ENCODE results near the gene PIP4K2C. TPM values are rescaled to one million over a fixed set of nuclear protein-coding genes. Genes with fewer than 3 reads are reported as not detected.
A peak's percentile ranks its signal among the peaks of the same experiment; 100 is the strongest.

PIP4K2C gene
- total and polyA plus RNA-seq, 4 experiments from 2014 or later: 30.4 to 45.0 (median 34.2) TPM

GRCh38 chr12:57611827-57612710 is 21.1 kb downstream of the PIP4K2C start:
- POLR2A ChIA-PET (ENCODE audit: partially characterized antibody): interaction anchor here (0.9 kb wide), 1 partner anchor 12 kb away, joined by 4 read pairs; no protein-coding TSS in a partner anchor
- H3K9me3 Mint-ChIP-seq: no peaks in the 10 kb centered on the region
- H3K4me3 Mint-ChIP-seq: peak overlapping the region; percentile 61 to 84 (median 78)
- intact Hi-C loops (cut with micrococcal nuclease): loop anchor here (2.0 to 5.0 kb wide), 2 partner anchors 21 to 90 kb away; partner anchors contain the start of genes DDIT3, MBD6 and PIP4K2C
- H3K27me3 ChIP-seq (ENCODE audit: insufficient read depth, low read length): peaks cover 10% of the 10 kb centered on the region
- no peaks in the 10 kb centered on the region for H3K36me3 ChIP-seq (ENCODE audit: insufficient read depth, low read length)
- H3K4me1 Mint-ChIP-seq: peaks cover 3 to 12% (median 7%) of the 10 kb centered on the region in 4 donors
- no peaks in the 10 kb centered on the region for H3K9me3 ChIP-seq (ENCODE audit: control insufficient read depth in 1 of 2, low read length in 2 of 2)
- CTCF ChIA-PET (ENCODE audit: partially characterized antibody): interaction anchor here (1.3 to 1.9 kb wide), 4 partner anchors 9 to 29 kb away, joined by 3 to 7 read pairs (median 5); partner anchors contain the start of gene B4GALNT1
- peaks cover 9% of the 10 kb centered on the region for H3K4me1 ChIP-seq (ENCODE audit: insufficient read depth, low read length)
- peaks cover 0 to 6% of the 10 kb centered on the region in 2 donors for H3K36me3 Mint-ChIP-seq
- no peak overlapping the region for H3K27ac ChIP-seq (ENCODE audit: low read depth, low read length)
- H3K27me3 Mint-ChIP-seq: peaks cover 3 to 27% of the 10 kb centered on the region in 2 donors
- H3K27ac Mint-ChIP-seq: peak overlapping the region in 2 of 7 donors; percentile 37 to 78
- peak overlapping the region in 1 of 2 donors; percentile 57 for H3K4me3 ChIP-seq (ENCODE audit: low read length in 2 of 2)
- no peak for DNase-seq

- CTCF ChIA-PET (ENCODE audit: partially characterized antibody): interaction anchor here (1.9 to 5.3 kb wide), 2 partner anchors 9 to 29 kb away, joined by 7 to 36 read pairs; no protein-coding TSS in a partner anchor
- Histone ChIP-seq H3K36me3 (ENCODE audit: insufficient read depth, low read length) (no peaks in the 10 kb centered on the region), H3K4me1 (ENCODE audit: insufficient read depth, low read length) (peaks cover 9% of the 10 kb centered on the region), H3K27me3 (ENCODE audit: insufficient read depth, low read length) (peaks cover 15% of the 10 kb centered on the region), H3K4me3 (ENCODE audit: low read length in 2 of 2) (no peak overlapping the region), H3K9me3 (ENCODE audit: control insufficient read depth in 1 of 2, low read length in 2 of 2) (no peaks in the 10 kb centered on the region), H3K27ac (ENCODE audit: low read depth, low read length) (no peak overlapping the region)
- H3K4me3 Mint-ChIP-seq: peak overlapping the region in 3 of 8 donors; percentile 12 to 79 (median 14)
- H3K36me3 Mint-ChIP-seq: peaks cover 0 to 3% of the 10 kb centered on the region in 2 donors
- intact Hi-C loops (cut with micrococcal nuclease): loop anchor here (5.0 kb wide), 1 partner anchor 91 kb away; the partner anchor contains the start of genes DDIT3 and MBD6
- peaks cover 9 to 35% of the 10 kb centered on the region in 2 donors for H3K27me3 Mint-ChIP-seq
- POLR2A ChIA-PET (ENCODE audit: partially characterized antibody): interaction anchor here (0.7 kb wide), 1 partner anchor 9 kb away, joined by 3 read pairs; no protein-coding TSS in a partner anchor
- peaks cover 3 to 12% (median 6%) of the 10 kb centered on the region in 4 donors for H3K4me1 Mint-ChIP-seq
- H3K27ac Mint-ChIP-seq: peak overlapping the region in 1 of 7 donors; percentile 37
- no peaks in the 10 kb centered on the region for H3K9me3 Mint-ChIP-seq
- DNase-seq: no peak
Observed at GRCh38 chr12:57612711-57613426, 21.9 kb downstream of the PIP4K2C start.

GRCh38 chr12:57613427-57614109 is 22.6 kb downstream of the PIP4K2C start:
- Histone ChIP-seq H3K27me3 (ENCODE audit: insufficient read depth, low read length) (peaks cover 15% of the 10 kb centered on the region), H3K4me3 (ENCODE audit: low read length in 2 of 2) (no peak overlapping the region), H3K9me3 (ENCODE audit: control insufficient read depth in 1 of 2, low read length in 2 of 2) (no peaks in the 10 kb centered on the region), H3K27ac (ENCODE audit: low read depth, low read length) (no peak overlapping the region), H3K36me3 (ENCODE audit: insufficient read depth, low read length) (no peaks in the 10 kb centered on the region), H3K4me1 (ENCODE audit: insufficient read depth, low read length) (peaks cover 9% of the 10 kb centered on the region)
- CTCF ChIA-PET (ENCODE audit: partially characterized antibody): interaction anchor here (1.6 to 5.3 kb wide), 3 partner anchors 9 to 29 kb away, joined by 5 to 36 read pairs (median 7); partner anchors contain the start of gene B4GALNT1
- Mint-ChIP-seq H3K36me3 (peaks cover 0 to 2% of the 10 kb centered on the region in 2 donors), H3K9me3 (no peaks in the 10 kb centered on the region), H3K27ac (no peak overlapping the region), H3K27me3 (peaks cover 15 to 39% of the 10 kb centered on the region in 2 donors), H3K4me1 (peaks cover 3 to 12% (median 6%) of the 10 kb centered on the region in 4 donors), H3K4me3 (no peak overlapping the region)
- no peak for DNase-seq
- intact Hi-C loops (cut with micrococcal nuclease): loop anchor here (5.0 kb wide), 1 partner anchor 91 kb away; the partner anchor contains the start of genes DDIT3 and MBD6
- POLR2A ChIA-PET (ENCODE audit: partially characterized antibody): no interaction called here

- peaks cover 12% of the 10 kb centered on the region for H3K4me1 ChIP-seq (ENCODE audit: insufficient read depth, low read length)
- H3K4me3 Mint-ChIP-seq: peak overlapping the region in 1 of 8 donors; percentile 32
- CTCF ChIA-PET (ENCODE audit: partially characterized antibody): interaction anchor here (1.6 to 5.3 kb wide), 3 partner anchors 8 to 30 kb away, joined by 5 to 36 read pairs (median 7); partner anchors contain the start of gene B4GALNT1
- no peak overlapping the region for H3K27ac ChIP-seq (ENCODE audit: low read depth, low read length)
- H3K27me3 Mint-ChIP-seq: peaks cover 23 to 47% of the 10 kb centered on the region in 2 donors
- H3K27me3 ChIP-seq (ENCODE audit: insufficient read depth, low read length): peaks cover 22% of the 10 kb centered on the region
- no peak overlapping the region for H3K4me3 ChIP-seq (ENCODE audit: low read length in 2 of 2)
- H3K27ac Mint-ChIP-seq: no peak overlapping the region
- H3K9me3 ChIP-seq (ENCODE audit: control insufficient read depth in 1 of 2, low read length in 2 of 2): no peaks in the 10 kb centered on the region
- POLR2A ChIA-PET (ENCODE audit: partially characterized antibody): no interaction called here
- H3K4me1 Mint-ChIP-seq: peaks cover 8 to 19% (median 12%) of the 10 kb centered on the region in 4 donors
- H3K36me3 ChIP-seq (ENCODE audit: insufficient read depth, low read length): no peaks in the 10 kb centered on the region
- no peaks in the 10 kb centered on the region for H3K9me3 Mint-ChIP-seq
- no peaks in the 10 kb centered on the region for H3K36me3 Mint-ChIP-seq
- no peak for DNase-seq
- intact Hi-C loops (cut with micrococcal nuclease): loop anchor here (5.0 kb wide), 1 partner anchor 92 kb away; the partner anchor contains the start of genes DDIT3 and MBD6
Observed at GRCh38 chr12:57614178-57614947, 23.4 kb downstream of the PIP4K2C start.

- CTCF ChIA-PET (ENCODE audit: partially characterized antibody): interaction anchor here (1.6 to 5.3 kb wide), 2 partner anchors 18 to 31 kb away, joined by 5 to 36 read pairs; partner anchors contain the start of gene B4GALNT1
- H3K27me3 Mint-ChIP-seq: peaks cover 23 to 51% of the 10 kb centered on the region in 2 donors
- peaks cover 19% of the 10 kb centered on the region for H3K4me1 ChIP-seq (ENCODE audit: insufficient read depth, low read length)
- POLR2A ChIA-PET (ENCODE audit: partially characterized antibody): interaction anchor here (1.3 kb wide), 1 partner anchor 9 kb away, joined by 3 read pairs; no protein-coding TSS in a partner anchor
- no peaks in the 10 kb centered on the region for H3K9me3 ChIP-seq (ENCODE audit: control insufficient read depth in 1 of 2, low read length in 2 of 2)
- H3K27ac Mint-ChIP-seq: no peak overlapping the region
- no peaks in the 10 kb centered on the region for H3K9me3 Mint-ChIP-seq
- H3K4me3 Mint-ChIP-seq: peak overlapping the region in 1 of 8 donors; percentile 32
- no peaks in the 10 kb centered on the region for H3K36me3 ChIP-seq (ENCODE audit: insufficient read depth, low read length)
- no peaks in the 10 kb centered on the region for H3K36me3 Mint-ChIP-seq
- H3K4me3 ChIP-seq (ENCODE audit: low read length in 2 of 2): no peak overlapping the region
- DNase-seq: no peak
- peaks cover 10 to 21% (median 13%) of the 10 kb centered on the region in 4 donors for H3K4me1 Mint-ChIP-seq
- H3K27ac ChIP-seq (ENCODE audit: low read depth, low read length): no peak overlapping the region
- intact Hi-C loops (cut with micrococcal nuclease): loop anchor here (5.0 kb wide), 1 partner anchor 93 kb away; the partner anchor contains the start of genes DDIT3 and MBD6
- peaks cover 28% of the 10 kb centered on the region for H3K27me3 ChIP-seq (ENCODE audit: insufficient read depth, low read length)
Observed at GRCh38 chr12:57614948-57615500, 24.0 kb downstream of the PIP4K2C start.

All from CD4-positive, alpha-beta memory T cell (primary cell).